ENCODE results near the gene ELMO1. TPM values are rescaled to one million over a fixed set of nuclear protein-coding genes. Genes with fewer than 3 reads are reported as not detected.

Gene ELMO1
- total and polyA plus RNA-seq, 2 of the 13 experiments (the other 11 are each of a cell fraction or from before 2014, with no cell fraction given): 0.11 to 0.17 TPM

DNA sequence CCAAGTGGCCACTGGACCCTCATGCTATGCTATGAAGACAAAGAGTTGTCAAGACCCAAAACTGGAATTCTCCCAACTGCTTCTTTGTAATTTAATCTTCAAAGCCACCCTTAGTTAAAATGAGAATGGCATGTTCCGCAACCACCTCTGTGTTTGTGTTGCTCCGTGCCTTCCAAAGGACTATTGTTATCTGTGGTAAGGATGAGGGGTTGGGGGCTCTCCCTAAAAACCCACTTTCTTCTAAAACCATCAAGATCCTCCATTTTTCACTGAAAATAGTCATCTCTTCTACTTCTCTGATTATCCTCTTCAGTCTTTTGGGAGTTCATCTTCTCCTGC, 502.3 kb downstream of the ELMO1 start (continued):
- TF ChIP-seq, protein P1, sequence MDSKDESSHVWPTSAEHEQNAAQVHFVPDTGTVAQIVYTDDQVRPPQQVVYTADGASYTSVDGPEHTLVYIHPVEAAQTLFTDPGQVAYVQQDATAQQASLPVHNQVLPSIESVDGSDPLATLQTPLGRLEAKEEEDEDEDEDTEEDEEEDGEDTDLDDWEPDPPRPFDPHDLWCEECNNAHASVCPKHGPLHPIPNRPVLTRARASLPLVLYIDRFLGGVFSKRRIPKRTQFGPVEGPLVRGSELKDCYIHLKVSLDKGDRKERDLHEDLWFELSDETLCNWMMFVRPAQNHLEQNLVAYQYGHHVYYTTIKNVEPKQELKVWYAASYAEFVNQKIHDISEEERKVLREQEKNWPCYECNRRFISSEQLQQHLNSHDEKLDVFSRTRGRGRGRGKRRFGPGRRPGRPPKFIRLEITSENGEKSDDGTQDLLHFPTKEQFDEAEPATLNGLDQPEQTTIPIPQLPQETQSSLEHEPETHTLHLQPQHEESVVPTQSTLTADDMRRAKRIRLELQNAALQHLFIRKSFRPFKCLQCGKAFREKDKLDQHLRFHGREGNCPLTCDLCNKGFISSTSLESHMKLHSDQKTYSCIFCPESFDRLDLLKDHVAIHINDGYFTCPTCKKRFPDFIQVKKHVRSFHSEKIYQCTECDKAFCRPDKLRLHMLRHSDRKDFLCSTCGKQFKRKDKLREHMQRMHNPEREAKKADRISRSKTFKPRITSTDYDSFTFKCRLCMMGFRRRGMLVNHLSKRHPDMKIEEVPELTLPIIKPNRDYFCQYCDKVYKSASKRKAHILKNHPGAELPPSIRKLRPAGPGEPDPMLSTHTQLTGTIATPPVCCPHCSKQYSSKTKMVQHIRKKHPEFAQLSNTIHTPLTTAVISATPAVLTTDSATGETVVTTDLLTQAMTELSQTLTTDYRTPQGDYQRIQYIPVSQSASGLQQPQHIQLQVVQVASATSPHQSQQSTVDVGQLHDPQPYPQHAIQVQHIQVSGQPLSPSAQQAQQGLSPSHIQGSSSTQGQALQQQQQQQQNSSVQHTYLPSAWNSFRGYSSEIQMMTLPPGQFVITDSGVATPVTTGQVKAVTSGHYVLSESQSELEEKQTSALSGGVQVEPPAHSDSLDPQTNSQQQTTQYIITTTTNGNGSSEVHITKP (CRISPR knock-in tag; IDR thresholded peaks at IDR 0.05; ENCODE audit: low read depth): peak; percentile 13
- no peak for TF ChIP-seq BCL6 (CRISPR knock-in tag; IDR thresholded peaks at IDR 0.05)
- TF ChIP-seq, protein P2, sequence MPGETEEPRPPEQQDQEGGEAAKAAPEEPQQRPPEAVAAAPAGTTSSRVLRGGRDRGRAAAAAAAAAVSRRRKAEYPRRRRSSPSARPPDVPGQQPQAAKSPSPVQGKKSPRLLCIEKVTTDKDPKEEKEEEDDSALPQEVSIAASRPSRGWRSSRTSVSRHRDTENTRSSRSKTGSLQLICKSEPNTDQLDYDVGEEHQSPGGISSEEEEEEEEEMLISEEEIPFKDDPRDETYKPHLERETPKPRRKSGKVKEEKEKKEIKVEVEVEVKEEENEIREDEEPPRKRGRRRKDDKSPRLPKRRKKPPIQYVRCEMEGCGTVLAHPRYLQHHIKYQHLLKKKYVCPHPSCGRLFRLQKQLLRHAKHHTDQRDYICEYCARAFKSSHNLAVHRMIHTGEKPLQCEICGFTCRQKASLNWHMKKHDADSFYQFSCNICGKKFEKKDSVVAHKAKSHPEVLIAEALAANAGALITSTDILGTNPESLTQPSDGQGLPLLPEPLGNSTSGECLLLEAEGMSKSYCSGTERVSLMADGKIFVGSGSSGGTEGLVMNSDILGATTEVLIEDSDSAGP (CRISPR knock-in tag; IDR thresholded peaks at IDR 0.05; ENCODE audit: borderline replicate concordance): no peak
- no peak for TF ChIP-seq NFKBIZ (CRISPR knock-in tag; IDR thresholded peaks at IDR 0.05)
- TF ChIP-seq, protein P3, sequence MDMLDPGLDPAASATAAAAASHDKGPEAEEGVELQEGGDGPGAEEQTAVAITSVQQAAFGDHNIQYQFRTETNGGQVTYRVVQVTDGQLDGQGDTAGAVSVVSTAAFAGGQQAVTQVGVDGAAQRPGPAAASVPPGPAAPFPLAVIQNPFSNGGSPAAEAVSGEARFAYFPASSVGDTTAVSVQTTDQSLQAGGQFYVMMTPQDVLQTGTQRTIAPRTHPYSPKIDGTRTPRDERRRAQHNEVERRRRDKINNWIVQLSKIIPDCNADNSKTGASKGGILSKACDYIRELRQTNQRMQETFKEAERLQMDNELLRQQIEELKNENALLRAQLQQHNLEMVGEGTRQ (IDR thresholded peaks at IDR 0.05; ENCODE audit: low read depth, low read length): no peak
- TF ChIP-seq, protein P3 (CRISPR knock-in tag; IDR thresholded peaks at IDR 0.05; ENCODE audit: borderline replicate concordance): no peak
- no peak for TF ChIP-seq ZBTB20 (CRISPR knock-in tag; IDR thresholded peaks at IDR 0.05; ENCODE audit: borderline replicate concordance, low read depth)
- TF ChIP-seq, protein P4, sequence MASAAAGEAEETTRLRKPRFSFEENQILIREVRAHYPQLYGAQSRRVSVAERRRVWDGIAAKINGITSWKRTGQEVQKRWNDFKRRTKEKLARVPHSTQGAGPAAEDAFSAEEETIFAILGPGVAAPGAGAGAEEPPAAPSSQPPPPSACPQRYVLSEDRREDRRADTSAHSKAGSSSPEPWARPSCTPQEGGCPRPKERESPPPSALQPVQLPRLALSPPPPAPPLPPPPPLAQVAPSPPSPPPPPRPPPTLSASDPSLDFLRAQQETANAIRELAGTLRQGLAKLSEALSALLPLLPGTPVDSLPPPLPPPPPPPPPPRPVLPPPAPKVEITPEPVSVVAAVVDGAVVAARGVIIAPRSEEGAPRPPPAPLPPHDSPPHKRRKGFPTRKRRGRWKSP (CRISPR knock-in tag; IDR thresholded peaks at IDR 0.05): 0 out of 2 replicates have a peak, but pooled peaks have one; percentile 43
- TF ChIP-seq, protein P5, sequence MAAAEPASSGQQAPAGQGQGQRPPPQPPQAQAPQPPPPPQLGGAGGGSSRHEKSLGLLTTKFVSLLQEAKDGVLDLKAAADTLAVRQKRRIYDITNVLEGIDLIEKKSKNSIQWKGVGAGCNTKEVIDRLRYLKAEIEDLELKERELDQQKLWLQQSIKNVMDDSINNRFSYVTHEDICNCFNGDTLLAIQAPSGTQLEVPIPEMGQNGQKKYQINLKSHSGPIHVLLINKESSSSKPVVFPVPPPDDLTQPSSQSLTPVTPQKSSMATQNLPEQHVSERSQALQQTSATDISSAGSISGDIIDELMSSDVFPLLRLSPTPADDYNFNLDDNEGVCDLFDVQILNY (CRISPR knock-in tag; conservative IDR thresholded peaks at IDR 0.05): no peak
- no peak for TF ChIP-seq ZSCAN9 (CRISPR knock-in tag; IDR thresholded peaks at IDR 0.05; ENCODE audit: borderline replicate concordance)
- TF ChIP-seq, protein P6, sequence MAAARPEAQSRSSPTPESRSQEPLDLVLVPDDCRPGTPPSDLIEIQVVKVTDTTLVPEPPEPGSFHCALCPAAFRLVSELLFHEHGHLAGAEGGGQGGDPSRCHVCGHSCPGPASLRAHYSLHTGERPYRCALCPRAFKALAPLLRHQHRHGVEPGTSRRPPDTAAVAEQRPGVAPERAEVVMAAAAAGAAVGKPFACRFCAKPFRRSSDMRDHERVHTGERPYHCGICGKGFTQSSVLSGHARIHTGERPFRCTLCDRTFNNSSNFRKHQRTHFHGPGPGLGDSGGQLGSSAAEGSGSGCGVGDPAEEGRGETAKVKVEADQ (CRISPR knock-in tag; IDR thresholded peaks at IDR 0.05; ENCODE audit: borderline replicate concordance): no peak
- TF ChIP-seq PITX1 (CRISPR knock-in tag; IDR thresholded peaks at IDR 0.05): no peak
- 0 out of 2 replicates have a peak, but pooled peaks have one; percentile 2 for TF ChIP-seq ZNF430 (CRISPR knock-in tag; IDR thresholded peaks at IDR 0.05)
- no peak for TF ChIP-seq ZNF557 (CRISPR knock-in tag; IDR thresholded peaks at IDR 0.05)
- TF ChIP-seq NRL (CRISPR knock-in tag; IDR thresholded peaks at IDR 0.05; ENCODE audit: borderline replicate concordance): no peak
- peak; percentile 75; the same call in 1 of the 2 replicates for TF ChIP-seq SOX5 (CRISPR knock-in tag; IDR thresholded peaks at IDR 0.05; ENCODE audit: borderline replicate concordance)
- TF ChIP-seq XRCC5 (optimal IDR thresholded peaks at IDR 0.05; ENCODE audit: low read length): no peak
- TF ChIP-seq CBFB (CRISPR knock-in tag; IDR thresholded peaks at IDR 0.05): 0 out of 2 replicates have a peak, but pooled peaks have one; percentile 7
- no peak for TF ChIP-seq SOX13 (IDR thresholded peaks at IDR 0.05)
- peak in 1 of 2 experiments; percentile 88; a peak in 2 of 4 replicates for TF ChIP-seq SOX13 (CRISPR knock-in tag; conservative IDR thresholded peaks at IDR 0.05 in 1 of 2, IDR thresholded peaks at IDR 0.05 in 1 of 2)

Measured in HepG2 (cell line).